PC-3 (cell line): ENCODE data around the gene RNF32.

ENCODE experiments used
- CTCF ChIP-seq: fragments of 300-600 bp; sonication (generic); conservative IDR thresholded peaks from 2 replicates; pipeline ENCODE4 v1.5.1; 2017; ENCODE audit warnings: antibody characterized with exemption, low read depth, mild to moderate bottlenecking, low read length
- EZH2 ChIP-seq: fragments of 300-600 bp; sonication (generic); IDR thresholded peaks from one replicate; pipeline ENCODE4 v1.6.1; 2017; ENCODE audit warnings: antibody characterized with exemption, mild to moderate bottlenecking, low read length; ENCODE audit not compliant: unreplicated experiment

GRCh38 chr7:156608173-156608478 lies 32.4 kb upstream of the RNF32 start:
- TF ChIP-seq CTCF = no peak
- no peak for TF ChIP-seq EZH2
